HT1080 (cell line): Measurements from ENCODE around the gene BMP8B. TPM values are rescaled to one million over a fixed set of nuclear protein-coding genes. Genes with fewer than 3 reads are reported as not detected.
"Not testable (repeated sequence)": the region's sequence is repeated elsewhere in the genome, so short reads cannot be mapped to it uniquely, and the experiment has no call there.

Experiments
- DNase-seq: peaks from one replicate; pipeline ENCODE4 v3.0.0-alpha.2; 2015; ENCODE audit warnings: low read depth
- polyA plus RNA-seq, 2 experiments: library from polyadenylated mRNA; depleted of rRNA; stranded (reverse); fragments of >200 nt; gene quantifications; 2 replicates each; pipeline ENCODE4 v1.2.3, GENCODE V29; 2015
- total RNA-seq: library from RNA; depleted of rRNA; stranded (reverse); fragments of >200 nt; shearing (Covaris generic); gene quantifications from 2 replicates; pipeline ENCODE4 v1.2.3, GENCODE V29; 2014; rRNA removed

Gene BMP8B, protein sequence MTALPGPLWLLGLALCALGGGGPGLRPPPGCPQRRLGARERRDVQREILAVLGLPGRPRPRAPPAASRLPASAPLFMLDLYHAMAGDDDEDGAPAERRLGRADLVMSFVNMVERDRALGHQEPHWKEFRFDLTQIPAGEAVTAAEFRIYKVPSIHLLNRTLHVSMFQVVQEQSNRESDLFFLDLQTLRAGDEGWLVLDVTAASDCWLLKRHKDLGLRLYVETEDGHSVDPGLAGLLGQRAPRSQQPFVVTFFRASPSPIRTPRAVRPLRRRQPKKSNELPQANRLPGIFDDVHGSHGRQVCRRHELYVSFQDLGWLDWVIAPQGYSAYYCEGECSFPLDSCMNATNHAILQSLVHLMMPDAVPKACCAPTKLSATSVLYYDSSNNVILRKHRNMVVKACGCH
- not detected in 2 replicates for total RNA-seq
- 0.07 and 0.10 TPM in 2 replicates for polyA plus RNA-seq (2015; cell fraction: cytosol; rRNA removed)
- 0.02 and 0.05 TPM in 2 replicates for polyA plus RNA-seq (2015; cell fraction: nucleus; rRNA removed)

- DNase-seq, result no peak
Observed at GRCh38 chr1:39788758-39789570, at the start of gene BMP8B. Gene BMP8B (minus strand): TSS chr1:39788865. CDS start chr1:39788485, 380 bp downstream.

GRCh38 chr1:39836595-39837110 lies 48.0 kb upstream of the BMP8B start:
- DNase-seq, result no peak

- DNase-seq, result no peak
Observed at GRCh38 chr1:39835935-39836594, 47.4 kb upstream of the BMP8B start.

DNA sequence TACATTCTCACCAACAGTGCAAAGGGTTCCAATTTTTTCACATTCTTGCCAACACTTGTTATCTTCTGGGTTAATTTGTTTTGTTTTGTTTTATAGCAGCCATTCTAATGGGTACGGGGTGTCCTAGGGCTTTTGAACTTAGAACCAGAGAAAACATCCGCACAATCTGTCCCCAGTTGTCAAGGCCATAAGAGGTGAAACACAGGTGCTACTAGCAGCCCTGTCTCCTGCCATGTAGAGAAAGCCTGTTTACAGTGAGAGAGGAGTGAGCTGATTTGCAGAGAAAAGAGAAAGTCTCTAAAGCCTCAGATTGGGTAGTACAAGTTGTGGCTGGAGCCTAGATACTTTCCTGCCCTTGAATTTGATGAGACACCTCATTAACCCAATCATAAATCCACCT lies 46.4 kb upstream of the BMP8B start:
- DNase-seq, result no peak

- DNase-seq, result no peak
Observed at GRCh38 chr1:39833621-39834385, 45.1 kb upstream of the BMP8B start.

- DNase-seq, result no peak
Observed at GRCh38 chr1:39833121-39833520, 44.5 kb upstream of the BMP8B start.

DNA sequence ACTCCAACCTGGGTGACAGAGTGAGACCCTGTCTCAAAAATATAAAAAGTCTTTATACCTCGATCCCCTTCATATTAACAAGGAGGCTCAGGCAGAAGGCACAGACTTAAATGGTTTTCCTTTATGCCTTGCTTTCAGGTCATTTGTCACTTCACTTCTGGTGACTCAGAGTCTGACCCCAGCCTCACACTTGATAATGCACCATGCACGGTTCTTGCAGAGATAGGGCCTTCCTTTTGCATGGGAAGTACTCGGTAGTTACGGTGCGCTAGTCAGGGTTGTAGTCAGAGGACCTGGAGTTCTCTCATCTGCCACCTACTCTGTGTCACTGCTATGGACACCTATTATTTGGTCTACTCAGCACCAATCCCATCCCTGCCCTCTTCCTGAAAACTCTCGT lies 43.6 kb upstream of the BMP8B start:
- DNase-seq, result no peak

DNA sequence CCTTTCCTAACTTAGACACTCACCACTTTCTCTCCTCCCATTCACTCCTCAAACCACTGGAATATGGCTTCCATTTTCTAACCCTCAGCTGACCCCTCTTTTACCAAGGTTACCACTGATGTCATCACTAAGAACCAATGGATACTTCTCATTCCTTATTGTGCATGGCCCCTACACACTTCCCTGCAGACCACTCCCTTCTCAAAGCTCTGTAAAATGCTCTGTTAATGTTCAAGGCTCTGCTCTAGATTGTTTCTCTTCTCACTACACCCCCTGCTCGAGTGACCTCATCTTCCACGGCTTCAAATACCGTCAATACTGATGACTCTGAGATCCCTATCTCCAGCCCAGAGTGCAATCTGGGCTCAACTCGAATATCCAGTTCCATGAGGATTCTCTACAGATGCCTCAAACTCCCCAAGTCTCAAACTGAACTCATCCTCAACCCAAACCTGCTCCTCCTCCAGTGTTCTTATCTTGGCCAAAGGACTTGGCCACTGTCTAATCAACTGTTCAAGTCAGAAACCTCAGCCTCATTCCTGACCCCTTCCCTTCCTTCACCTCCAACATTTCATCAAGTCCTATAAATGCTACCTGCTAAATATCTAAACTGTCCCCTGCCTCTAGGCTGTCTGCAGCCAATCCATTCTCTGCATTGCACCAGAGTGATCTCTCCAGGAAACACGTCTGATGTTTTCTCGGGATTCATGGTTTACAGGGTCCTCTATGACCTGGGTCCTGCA lies 41.3 kb upstream of the BMP8B start:
- no peak for DNase-seq

DNA sequence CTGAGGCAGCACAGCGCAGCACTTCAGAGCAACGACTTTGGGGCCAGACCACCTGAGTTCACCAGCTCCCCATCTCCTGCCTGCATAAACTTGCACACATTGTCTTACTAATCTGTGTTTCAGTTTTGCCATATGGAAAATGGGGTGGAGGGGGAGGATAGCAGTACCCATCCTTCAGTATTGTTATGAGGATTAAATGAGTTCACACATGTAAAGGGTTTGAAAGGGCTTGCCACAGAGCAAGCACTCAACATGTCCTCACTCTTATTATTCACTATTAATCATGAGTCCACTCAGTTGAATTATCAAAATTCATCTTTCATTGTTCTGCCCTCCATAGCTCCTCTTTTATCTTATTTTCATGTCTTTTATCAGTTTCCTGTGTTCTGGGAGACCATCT lies 40.1 kb upstream of the BMP8B start:
- no peak for DNase-seq

GRCh38 chr1:39828255-39828654 lies 39.6 kb upstream of the BMP8B start:
- not testable (repeated sequence) for DNase-seq

DNA sequence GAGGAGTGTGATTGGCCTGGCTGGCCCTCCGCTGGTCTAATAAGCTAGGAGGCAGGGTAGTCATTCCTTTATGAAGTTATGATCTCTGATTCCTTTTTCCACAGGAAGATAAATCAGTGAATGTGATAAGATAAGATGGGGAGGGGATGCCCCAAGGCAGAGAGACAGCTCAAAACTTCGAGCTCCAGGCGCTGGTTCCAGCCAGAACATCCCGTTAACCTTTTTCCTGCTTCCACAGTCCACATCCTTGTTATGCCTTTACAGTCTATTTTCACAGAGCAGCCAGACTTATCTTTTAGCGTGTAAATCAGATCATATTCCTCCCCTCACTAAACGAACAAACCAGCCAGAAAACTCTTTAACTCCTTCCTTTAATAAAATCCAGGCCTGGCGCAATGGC lies 38.5 kb upstream of the BMP8B start:
- DNase-seq, result no peak

- no peak for DNase-seq
Observed at GRCh38 chr1:39826583-39826982, 37.9 kb upstream of the BMP8B start.

- no peak for DNase-seq
Observed at GRCh38 chr1:39825432-39825941, 36.8 kb upstream of the BMP8B start.

DNA sequence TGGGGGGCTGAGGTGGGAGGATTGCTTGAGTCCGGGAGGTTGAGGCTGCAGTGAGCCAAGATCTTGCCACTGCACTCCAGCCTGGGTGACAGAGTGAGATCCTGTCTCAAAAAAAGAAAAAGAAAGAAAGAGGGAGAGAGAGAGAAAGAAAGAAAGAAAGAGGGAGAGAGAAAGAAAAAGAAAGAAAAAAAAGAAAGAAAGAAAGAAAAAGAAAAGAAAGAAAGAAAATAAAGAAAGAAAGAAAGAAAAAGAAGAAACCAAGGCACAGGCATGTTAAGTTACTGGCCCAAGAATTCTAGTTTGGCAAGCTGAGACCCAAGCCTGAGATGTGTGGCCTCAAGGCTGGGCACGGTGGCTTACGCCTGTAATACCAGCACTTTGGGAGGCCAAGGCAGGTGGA lies 34.8 kb upstream of the BMP8B start:
- DNase-seq, result not testable (repeated sequence)

- DNase-seq, result no peak
Observed at GRCh38 chr1:39822146-39822545, 33.5 kb upstream of the BMP8B start.

DNA sequence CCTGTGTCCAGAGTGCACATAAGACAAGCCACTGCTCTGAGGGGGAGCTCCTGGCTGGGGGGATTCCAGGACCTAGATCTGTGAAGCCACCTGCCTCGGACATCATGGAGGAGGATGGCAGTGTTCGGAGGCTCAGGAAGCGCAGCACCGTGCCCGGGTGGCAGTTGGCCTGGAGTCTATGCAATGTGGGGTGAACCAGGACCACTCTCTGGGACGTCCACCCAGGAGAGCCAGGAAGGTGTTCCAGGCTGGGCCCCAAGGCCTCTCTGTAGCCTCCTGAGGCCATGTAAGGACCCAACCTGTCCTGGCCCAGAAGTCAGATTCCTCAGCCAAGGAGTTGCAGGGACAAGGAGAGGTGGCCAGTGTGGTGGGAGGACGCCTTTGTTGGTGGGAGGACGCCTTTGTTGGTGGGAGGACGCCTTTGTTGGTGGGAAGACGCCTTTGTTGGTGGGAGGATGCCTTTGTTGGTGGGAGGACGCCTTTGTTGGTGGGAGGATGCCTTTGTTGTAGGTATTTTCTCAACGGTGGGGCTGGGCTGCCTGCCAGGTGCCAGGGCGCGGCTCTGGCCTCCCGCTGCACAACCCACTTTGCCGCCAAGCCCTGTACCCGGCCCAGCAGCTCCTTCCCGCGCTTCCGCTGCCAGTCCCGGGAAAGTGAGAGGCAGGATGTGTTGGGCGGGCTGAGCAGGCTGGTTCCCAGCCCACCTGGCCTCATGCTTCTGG lies 30.6 kb upstream of the BMP8B start:
- peak; percentile 15 for DNase-seq

DNA sequence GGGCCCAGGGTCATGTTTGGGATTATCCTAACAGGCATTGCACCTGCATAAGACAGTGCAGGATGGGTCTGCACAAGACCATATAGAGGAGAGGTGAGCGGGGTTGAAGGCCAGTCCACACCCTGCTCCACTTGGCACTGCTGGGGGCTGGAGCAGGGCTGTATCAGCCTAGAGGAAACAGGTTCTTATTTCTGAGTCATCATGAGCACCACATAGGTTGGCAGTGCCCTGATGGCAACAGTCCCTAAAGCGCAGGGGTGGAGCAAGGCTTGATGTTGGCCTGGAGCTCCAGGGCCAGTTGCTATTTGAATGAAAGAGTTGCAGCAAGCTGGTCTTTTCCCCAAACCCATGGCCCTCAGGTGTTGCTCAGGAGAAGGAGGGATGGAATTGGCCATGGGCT lies 29.8 kb upstream of the BMP8B start:
- no peak for DNase-seq

DNA sequence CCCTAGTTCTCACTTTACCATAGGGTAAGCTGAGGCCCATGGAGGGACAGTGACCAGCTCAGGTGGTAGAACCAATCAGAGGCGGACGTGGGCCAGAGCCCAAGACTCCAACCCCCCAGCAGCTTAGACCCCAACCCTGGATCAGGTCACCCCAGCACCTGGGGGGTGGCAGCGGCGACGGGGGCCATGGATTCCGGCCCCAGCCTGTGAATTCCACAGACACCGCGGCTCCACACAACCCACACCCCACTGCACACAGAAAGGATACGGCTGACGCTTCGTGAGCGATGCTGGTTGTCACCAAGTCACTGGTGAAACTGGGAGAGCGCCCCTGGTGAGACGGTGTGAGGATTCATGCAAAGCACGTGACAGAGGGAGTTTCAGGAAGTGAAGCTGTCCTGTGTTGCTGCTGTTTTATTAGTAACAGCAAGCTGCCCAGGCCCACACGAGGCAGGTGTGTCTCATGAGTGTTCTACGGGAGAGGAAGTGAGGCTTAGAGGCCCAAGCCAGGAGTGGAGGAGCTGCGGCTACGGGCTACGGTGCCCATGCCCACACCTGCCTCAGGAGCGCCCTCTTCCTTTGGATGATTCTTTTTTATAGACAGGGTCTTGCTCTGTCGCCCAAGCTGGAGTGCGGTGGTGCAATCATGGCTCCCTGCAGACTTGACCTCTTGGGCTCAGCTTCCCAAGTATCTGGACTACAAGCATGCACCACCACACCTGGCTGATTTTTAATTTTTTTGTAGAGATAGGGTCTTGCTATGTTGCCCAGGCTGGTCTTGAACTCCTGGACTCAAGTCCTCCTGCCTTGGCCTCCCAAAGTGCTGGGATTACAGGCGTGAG lies 28.6 kb upstream of the BMP8B start:
- peak; percentile 48 for DNase-seq
